ENCODE results near the gene COQ2.
"Not testable (repeated sequence)": the region's sequence is repeated elsewhere in the genome, so short reads cannot be mapped to it uniquely, and the experiment has no call there.

The COQ2 gene

DNA sequence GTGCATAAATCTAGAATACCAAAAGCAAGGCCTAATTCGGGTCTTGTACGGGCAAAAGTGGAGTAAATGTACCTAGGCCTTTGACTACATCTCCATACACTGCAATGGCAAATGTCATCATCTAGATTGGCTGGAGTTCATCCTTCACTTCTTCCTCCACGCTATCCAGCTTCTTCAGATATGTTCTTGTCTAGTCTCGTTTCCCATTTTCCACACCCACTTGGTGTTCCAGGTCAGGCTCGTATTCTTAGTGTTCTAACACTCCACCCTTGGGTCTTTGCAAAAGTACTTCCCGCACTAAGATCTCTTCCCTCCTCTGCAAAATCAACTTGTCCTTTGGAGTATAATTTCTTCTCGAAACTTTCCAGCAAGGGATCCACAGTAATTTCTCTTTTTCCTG is 1.4 kb downstream of the COQ2 start:
- no peak for DNase-seq (ENCODE audit: low spot score)

DNA sequence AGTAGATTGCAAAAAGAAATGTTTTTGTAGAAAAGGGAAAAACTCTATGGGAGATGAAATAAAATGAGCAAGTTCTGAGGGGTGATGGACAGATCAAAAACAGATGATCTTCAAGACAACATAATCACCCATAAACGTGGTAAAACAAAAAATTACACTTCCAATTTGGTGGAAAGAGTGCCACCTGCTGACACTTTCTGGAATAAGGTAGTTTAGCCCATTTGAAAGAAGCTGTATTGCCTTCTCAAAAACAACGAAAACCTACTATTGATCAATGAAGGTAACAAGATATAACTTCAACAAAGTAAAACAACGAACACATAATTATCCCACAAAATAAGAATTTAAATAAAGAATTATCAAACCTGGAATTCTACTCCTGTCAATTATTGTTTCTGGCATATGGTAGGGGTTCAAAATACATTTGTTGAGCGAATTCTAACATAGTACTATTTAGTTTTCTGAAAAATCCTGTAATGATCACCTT is 2.5 kb downstream of the COQ2 start:
- DNase-seq (ENCODE audit: low spot score) = peak; percentile 26

DNA sequence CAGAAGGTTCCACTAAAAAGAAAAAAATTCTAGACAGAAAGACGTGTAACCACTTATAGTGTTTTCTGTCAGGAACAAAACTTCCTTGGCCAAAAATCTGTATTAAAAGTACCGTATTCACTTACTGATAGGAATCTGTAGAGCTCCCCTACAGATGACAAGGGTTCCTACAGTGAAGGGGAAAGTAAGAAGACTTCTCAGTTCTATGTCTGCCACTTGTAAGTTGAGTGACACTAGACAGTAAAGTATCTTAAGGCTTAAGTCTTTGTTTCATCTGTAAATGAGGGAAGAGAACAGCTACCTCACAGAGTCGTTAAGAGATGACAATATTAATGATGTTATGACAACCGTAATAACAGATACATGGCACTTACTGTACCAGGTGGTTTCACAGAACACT is 3.3 kb downstream of the COQ2 start:
- no peak for DNase-seq (ENCODE audit: low spot score)

DNA sequence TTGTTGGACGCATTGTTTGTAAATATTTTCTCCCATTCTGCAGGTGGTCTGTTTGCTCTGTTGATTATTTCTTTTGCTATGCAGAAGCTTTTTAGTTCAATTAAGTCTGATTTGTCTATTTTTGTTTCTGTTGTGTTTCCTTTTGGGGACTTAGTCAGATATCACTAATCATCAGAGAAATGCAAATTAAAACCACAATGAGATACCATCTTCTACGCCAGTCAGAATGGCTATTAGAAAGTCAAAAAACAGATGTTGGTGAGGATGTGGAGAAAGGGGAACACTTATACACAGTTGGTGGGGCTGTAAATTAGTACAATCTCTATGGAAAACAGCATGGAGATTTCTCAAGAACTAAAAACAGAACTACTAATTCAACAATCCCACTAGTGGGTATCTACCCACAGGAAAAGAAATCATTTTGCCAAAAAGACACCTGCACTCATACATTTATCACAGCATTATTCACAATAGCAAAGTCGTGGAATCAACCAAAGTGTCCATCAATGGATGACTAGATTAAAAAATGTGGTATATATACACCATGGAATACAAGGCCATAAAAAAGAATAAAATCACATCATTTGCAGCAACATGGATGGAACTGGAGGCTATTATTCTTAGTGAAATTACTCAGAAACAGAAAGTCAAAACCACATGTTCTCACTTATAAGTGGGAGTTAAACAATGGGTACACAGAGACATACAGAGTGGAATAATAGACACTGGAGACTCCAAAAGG is 8.1 kb downstream of the COQ2 start:
- no peak for DNase-seq (ENCODE audit: low spot score)

DNA sequence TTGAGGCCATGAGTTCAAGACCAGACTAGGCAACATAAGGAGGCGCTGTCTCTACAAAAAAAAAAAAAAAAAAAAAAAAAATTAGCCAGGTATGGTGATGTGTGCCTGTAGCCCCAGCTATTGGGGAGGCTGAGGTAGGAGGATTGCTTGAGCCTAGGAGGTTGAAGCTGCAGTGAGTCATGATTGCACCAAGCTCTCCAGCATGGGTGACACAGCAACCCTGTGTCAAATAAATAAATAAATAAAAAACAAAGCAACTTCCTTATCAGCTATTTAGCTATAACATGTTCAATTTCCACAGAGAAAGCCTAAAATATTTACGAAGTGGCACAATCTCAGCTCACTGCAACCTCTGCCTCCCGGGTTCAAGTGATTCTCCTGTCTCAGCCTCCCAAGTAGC is 10.7 kb downstream of the COQ2 start:
- not testable (repeated sequence) for DNase-seq (ENCODE audit: low spot score)

DNA sequence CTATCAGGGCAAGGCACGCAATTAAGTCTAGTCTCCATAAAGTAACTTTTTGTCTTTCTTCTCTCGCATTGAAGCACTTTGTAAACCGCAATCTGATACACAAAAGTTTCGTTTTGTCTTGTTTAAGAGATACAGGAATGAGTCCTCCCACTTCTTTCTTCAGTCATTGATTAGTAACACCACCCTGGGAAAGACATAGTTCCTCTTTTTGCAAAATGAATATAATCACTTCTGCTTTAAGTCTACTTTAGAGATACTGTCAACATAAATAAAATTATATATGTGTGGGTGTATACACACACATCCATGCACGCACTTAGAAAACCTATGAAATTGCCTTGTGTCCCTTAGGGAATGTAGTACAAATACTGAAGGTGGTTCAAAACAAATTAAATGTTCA is 11.7 kb downstream of the COQ2 start:
- no peak for DNase-seq (ENCODE audit: low spot score)

DNA sequence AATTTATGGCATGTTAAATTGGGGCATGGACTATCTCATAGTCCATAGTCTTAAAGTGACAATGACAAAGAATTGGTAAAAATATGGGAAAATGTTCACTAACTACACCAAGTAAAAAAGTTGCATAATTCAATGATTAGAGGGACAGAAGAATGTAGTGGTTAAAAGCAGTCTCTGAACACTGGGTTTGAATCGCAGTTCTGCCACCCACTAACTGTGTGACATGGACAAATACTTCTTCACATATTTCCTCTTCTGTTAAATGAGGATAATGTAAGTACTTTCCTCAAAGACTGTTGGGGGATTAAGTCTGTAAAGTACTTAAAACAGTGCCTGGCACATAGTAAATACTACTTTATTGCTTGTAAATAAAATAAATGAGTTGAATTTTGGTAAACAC is 15.3 kb downstream of the COQ2 start:
- no peak for DNase-seq (ENCODE audit: low spot score)

DNA sequence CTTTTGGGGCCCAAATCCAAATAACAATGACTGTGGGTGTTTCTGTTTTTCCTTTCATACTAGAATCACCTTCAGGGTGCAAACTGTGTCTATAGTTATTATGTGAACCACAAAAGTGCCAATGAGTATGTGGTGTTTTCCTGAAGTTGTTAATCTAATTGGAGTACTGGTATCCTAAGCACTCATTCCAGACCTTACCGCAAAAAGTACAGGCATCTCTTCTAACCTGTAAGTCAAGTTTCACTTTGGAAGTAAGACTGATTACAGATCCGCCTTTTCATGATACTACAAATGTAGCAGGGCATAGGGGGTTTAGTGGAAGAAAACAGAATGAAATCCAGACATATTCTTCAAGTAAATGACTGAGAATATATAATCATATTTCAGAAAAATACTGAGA is 16.1 kb downstream of the COQ2 start:
- DNase-seq (ENCODE audit: low spot score) = no peak

DNA sequence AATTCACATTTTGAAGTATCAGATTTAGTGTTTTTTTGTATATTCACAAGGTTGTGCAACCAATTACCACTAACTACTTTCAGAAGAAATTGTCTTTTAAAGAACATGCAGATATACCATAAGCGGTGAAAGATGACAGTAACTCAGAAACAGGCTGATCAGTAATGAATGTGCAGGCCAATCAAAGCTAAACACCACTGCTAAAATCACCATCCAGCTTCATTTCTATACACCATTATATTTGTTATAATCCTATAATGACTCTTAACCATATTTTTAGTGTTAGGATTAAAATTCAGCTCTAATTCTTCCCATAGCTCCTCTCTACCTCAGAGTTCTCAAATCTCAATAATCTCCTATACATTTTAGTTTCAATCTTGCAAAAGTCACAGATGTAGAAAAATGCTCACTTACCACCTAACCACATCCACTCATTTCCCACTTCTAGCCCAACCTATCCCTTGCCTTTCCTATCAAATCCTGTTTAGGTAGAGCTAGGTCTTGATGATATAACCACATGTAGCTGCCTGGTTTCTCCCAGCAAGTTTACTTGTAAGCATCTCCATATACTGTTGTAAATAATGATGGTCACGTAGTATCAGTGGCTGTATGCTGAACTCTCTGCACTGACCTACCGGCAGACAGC is 16.6 kb downstream of the COQ2 start:
- DNase-seq (ENCODE audit: low spot score) = no peak

DNA sequence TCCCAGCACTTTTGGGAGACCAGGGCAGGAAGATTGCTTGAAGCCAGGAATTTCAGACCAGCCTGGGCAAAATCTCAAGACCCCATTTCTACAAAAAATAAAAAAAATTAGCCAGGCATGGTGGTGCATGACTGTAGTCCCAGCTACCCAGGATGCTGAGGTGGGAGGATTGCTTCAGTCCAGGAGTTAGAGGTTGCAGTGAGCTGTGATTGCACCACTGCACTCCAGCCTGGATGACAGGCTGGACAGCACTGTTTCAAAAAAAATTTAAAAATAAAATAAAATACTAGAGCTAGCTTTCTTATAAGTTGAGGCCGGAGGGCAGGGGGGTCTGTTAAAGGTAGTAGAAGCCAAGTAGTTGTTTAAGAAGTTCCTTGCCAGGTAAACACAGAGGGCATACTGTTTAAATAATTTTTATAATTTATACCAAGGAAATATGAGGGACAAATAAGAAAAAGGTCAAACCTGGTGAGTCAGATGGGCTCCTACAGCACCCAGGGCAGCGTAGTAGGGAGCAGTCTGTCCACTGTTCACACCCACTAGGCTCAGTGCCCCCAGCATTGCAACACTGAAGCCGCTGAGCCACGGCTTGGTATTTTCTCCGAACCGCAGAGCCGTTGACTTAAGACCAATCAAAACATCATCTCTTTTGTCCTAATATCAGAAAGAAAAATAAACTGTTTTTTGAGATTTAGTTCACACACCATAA is 17.3 kb downstream of the COQ2 start:
- DNase-seq (ENCODE audit: low spot score) = no peak

DNA sequence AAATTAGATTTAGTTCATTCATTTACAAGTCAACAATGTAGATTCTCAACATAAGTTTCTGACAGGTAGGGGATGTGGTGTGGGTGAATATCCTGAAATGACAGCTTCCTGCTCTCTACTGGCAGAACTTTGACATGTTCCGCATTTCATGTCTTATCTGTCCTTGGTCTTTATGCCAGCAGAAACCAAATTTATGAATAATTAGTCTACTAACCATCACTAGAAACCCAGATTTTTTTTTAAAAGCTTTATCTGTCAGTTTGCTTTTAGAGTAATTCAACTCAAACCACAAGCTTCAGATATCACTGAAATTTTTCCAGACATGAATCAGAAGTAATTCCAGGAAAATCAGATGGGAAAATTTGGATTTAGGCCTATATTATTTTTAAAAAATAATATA is 17.9 kb downstream of the COQ2 start:
- DNase-seq (ENCODE audit: low spot score) = no peak

DNA sequence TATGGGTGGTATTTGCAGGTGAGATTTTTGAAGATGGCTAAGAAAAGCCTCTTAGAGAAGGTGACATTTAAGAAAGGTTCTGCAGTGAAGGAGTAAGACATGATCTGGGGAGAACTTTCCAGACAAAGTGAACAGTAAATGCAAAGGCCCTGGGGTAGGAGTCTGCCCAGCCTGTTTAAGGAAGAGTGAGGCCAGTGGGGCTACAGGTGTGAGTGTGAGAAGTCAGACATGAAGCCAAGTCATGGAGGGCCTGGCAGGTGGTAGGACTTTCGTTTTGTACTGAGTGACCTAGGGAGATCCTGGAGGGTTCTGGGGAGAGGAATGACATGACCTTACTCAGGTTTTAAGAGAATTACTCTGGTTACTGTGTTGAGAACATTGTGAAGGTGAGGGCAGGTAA is 21.5 kb downstream of the COQ2 start:
- no peak for DNase-seq (ENCODE audit: low spot score)

DNA sequence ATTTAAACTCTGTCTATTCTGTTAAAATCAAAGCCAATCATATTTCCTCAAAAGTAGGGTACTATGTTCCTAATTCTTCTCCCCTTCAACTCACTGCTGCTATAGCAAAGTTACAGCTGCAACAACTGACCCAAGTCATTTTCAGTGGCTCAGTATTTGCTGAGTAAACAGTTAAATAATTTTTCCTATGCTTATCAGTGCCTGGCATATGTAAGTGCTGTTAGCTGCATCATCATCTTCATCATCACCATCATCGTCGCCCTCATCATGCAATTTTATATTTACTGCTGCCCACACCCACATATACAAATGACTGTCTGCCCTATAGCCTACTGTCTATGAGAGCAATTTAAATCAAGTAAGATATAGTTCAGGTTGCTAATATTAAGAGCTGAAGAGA is 21.9 kb downstream of the COQ2 start:
- no peak for DNase-seq (ENCODE audit: low spot score)

DNA sequence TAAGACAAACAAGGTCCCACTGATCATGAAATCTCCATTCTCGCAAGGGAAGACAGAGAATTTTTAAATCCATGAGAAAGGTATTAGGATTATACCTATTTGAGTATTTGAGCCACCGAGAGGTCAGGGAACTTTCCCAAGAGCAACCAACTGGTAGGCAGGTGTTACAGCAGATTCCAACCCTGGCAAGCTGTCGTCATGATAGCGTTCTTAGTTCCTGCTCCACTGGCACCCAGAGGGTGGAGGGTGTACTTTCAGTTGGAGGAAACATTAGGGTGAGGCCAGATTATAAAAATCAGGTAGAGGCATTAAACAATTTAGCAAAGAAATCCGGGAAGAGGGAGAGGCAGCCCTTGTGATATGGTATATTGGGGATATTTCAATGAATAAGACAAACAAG is 23.3 kb downstream of the COQ2 start:
- no peak for DNase-seq (ENCODE audit: low spot score)

DNA sequence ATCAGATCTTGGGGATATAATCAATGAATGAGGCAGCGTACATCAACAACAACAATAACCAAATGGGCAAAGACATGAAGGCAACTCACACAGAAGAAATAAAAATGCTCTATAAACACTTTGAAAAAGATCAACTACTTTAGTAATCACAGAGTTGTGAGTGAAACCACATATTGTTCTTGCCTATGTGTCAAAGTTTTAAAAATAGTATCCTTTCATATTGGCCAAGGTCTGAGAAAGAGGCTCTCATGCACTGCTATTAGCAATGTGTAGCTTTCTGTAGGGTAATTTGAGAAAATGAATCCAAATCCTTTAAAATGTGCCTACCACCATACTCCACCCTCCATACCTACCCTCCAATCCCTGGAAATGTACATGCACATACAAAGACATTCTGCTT is 25.0 kb downstream of the COQ2 start:
- DNase-seq (ENCODE audit: low spot score) = no peak

DNA sequence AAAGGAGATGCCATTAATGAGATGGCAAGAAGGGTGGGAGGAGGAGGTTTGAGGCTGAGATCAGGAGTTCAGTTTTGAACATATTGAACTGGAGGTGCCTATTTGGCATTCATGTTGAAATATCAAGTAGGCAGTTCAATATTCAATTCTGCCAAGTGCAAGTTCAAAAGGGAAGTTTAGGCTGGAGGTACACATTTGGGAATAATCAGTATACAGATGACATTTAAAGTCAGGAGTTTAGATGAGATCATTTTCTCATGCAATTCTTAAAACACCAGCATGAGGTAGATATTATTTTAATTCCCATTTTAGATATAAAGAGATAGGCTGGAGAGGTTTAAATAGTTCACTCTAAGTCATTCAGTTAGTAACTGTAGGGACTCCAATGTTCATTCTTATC is 26.1 kb downstream of the COQ2 start:
- DNase-seq (ENCODE audit: low spot score) = no peak

DNA sequence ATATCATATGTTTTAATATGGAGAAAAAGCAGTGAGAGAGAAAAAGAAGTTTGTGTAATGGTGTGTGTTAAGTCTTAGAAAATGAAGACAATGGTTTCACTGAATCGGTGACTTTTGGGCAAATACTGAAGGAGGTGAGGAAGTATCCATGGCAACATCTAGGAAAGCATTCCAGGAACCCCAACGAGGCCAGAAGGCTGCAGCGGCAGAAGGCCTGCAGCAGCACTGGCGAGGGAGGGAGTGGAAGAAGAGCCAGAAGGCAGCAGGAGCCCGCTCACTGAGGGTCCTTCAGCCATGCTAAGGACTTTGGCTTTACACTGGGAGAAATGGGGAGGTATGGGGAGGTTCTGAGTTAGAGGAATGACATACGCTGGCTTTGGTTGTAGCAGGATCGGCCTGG is 26.8 kb downstream of the COQ2 start:
- DNase-seq (ENCODE audit: low spot score) = no peak

DNA sequence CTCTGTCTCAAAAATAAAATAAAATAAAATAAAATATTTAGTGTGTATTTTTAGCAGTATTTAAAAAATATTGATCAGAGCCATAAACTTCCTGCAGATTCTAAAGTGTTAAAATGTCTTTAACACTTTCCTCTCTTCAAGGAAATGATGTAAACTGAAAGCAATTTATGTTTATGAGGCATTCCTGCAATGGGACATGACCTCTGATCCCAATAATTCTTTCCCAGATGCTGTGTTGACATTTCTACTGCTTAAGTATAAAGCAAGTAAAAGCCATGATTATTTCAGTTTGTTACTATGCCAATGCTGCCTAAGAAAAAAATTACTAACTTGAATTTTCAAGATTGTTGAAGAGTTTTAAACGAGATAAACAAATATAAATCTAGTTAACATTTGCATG is 29.0 kb downstream of the COQ2 start:
- no peak for DNase-seq (ENCODE audit: low spot score)

DNA sequence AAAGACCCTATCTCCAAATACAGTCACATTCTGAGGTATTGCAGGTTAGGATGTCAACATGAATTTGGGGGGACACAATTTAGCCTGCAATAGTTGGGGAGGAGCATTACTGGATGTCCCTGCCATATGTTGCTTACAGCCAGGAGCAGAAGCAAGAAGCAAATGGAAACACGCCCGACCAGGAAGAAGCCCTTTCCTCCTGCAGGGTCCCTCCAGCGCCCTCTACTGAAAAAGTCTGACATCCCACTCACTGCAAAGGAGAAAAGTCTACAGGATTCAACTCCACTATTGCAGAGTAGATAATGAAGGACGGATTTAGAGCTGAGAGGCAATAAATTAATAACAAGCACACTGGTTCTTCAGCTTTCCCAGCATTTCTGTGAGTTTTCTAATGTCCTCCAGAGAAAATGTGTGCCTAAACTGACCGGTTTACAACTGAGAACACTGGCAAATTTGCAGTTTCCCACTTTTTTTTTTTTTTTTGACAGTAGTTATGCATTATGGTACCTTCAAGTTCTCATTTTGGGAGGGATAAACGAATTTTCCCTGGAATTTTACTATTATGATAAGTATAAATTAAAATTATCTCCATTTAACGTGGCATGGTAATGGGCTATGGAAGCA is 31.7 kb downstream of the COQ2 start:
- DNase-seq (ENCODE audit: low spot score) = peak; percentile 73

DNA sequence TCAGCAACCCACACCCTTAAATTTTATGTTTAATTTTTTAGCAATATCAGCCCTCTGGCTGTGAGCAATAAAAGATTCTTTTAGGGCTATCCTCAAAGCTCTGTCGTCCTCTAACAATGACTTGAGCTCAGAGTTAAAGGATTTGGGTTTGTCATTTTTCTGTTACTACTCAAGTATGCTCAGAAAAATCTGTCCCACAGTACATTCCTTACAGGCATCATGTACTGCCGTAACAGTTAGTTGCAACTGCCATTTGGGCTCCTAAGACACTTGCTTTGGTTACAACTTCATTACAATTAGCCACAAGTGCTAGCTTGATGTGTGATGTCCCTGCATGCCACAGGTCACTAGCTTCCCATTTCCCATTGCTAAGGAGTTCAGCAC is 33.2 kb downstream of the COQ2 start:
- DNase-seq (ENCODE audit: low spot score) = no peak

DNA sequence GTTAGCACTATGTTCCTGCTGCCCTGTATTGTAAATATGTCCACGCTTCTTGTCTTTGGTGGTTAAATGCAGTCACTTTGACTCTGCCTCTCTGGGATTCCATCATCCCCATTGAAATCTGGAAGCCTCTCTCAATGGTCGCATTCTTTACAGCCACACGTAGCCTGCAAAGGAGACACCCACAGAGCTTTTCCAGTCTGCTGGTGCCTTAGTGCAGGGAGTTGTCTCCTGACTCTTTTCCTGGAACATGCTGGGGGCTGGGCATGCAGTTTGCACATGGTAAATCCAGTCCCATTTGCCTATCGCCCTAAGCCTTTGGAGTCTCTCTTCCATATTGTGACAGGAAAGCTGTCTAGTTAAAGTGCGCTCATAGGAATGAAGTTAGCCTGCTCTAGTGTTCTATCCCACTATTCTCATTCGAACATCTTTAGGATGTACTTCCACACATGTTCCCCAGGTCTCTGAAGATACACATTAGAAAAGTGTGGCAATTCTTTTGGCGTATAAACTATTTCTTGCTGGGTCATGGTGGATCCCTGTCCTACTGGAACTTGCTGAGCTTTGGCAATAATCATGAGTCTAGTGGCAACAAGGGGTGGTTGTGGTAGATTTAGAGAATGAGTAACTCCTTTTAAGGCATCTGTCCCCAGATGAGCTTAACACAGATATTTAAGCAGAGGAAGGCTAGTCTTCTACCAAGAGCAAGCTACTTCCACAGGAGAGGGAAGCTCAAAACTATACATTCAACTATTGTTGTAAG is 33.7 kb downstream of the COQ2 start:
- no peak for DNase-seq (ENCODE audit: low spot score)

DNA sequence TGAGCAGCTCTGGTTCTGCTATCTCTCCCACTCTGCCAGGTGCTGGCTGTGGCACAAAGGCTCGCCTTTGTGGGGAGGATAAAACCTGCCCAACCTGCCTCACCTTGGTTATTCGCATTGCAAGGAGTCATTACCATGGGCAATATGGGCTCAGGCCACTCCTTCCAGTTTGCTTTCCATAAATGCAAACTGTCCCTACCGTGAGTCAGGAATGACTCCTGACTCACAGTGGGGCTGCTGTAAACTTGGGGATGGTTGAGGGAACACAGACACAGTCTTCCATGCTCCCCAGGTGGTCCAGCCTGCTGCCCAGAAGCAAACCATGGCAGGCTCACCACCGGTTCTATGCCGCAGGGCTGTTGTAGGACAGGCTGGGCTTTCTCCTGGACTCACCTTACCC is 36.1 kb downstream of the COQ2 start:
- no peak for DNase-seq (ENCODE audit: low spot score)

Data from iPS-NIHi11 (cell line).